Panc1 (cell line): Measurements from ENCODE around the gene NEK6. TPM values are rescaled to one million over a fixed set of nuclear protein-coding genes. Genes with fewer than 3 reads are reported as not detected.

Source experiments
- ATAC-seq: fragments of 200-7000 bp; cut with Tn5 transposase; 2 replicates; pipeline ENCODE4 v1.9.1; 2020; ENCODE audit warnings: mild to moderate bottlenecking, moderate library complexity
- BruUV-seq: library from RNA; stranded (reverse); fragments of 400-500 nt; replicated peaks from 2 replicates; lab custom pipeline; 2021; lab: Mats Ljungman, UMichigan
- CTCF ChIA-PET: fragments of 300-600 bp; sonication (Branson Sonifier 250); formaldehyde crosslinking; loops from one replicate; lab custom pipeline; 2022; ENCODE audit warnings: antibody characterized with exemption; lab: Charles Lee
- POLR2A ChIA-PET: fragments of 300-600 bp; sonication (Branson Sonifier 250); formaldehyde crosslinking; loops from one replicate; lab custom pipeline; 2022; ENCODE audit warnings: antibody characterized with exemption; lab: Charles Lee
- DNase-seq: peaks from one replicate; pipeline ENCODE4 v3.0.0-alpha.2; 2010; ENCODE audit warnings: low read depth, low spot score
- H3K27ac ChIP-seq: 2 replicates; pipeline ENCODE4 v1.5.1; 2011; ENCODE audit warnings: mild to moderate bottlenecking, low read length, inconsistent platforms
- H3K27me3 ChIP-seq: fragments of 200-500 bp; sonication (Bioruptor generic); 2 replicates; pipeline ENCODE4 v1.6.0; 2014; ENCODE audit warnings: low read length, inconsistent platforms; ENCODE audit not compliant: control insufficient read depth, insufficient read depth
- H3K36me3 ChIP-seq: fragments of 200-500 bp; sonication (Bioruptor generic); 2 replicates; pipeline ENCODE4 v1.5.1; 2014; ENCODE audit warnings: inconsistent platforms, mild to moderate bottlenecking, low read length, moderate library complexity; ENCODE audit not compliant: control insufficient read depth, insufficient read depth
- H3K4me1 ChIP-seq: 2 replicates; pipeline ENCODE4 v1.5.1; 2011; ENCODE audit warnings: inconsistent platforms, mild to moderate bottlenecking, low read length, moderate library complexity; ENCODE audit not compliant: control insufficient read depth, insufficient read depth
- H3K4me3 ChIP-seq, 2 experiments: 2 replicates each; pipeline ENCODE4 v1.5.1; 2011 to 2012; ENCODE audit warnings: low read depth in 2 of 2, low read length in 2 of 2, mild to moderate bottlenecking in 2 of 2, inconsistent platforms in 1 of 2, moderate library complexity in 1 of 2
- H3K9me3 ChIP-seq: fragments of 200-500 bp; sonication (Bioruptor generic); 2 replicates; pipeline ENCODE4 v1.5.1; 2014; ENCODE audit warnings: low read depth, mild to moderate bottlenecking, inconsistent platforms, low read length, moderate library complexity; ENCODE audit not compliant: control insufficient read depth, insufficient read depth
- CTCF ChIP-seq: fragments of 450-650 bp; IDR thresholded peaks from 2 replicates; pipeline ENCODE4 v1.5.1; 2017; ENCODE audit warnings: mild to moderate bottlenecking
- POLR2AphosphoS5 ChIP-seq: IDR thresholded peaks from 2 replicates; pipeline ENCODE4 v1.6.1; 2012; ENCODE audit warnings: mild to moderate bottlenecking, low read depth, low read length, moderate library complexity
- REST ChIP-seq, 2 experiments: IDR thresholded peaks; 2 replicates each; pipeline ENCODE4 v1.6.1; 2011 to 2012; ENCODE audit warnings: low read depth in 2 of 2, control low read depth in 1 of 2, low read length in 1 of 2, mild to moderate bottlenecking in 1 of 2, moderate library complexity in 1 of 2; ENCODE audit not compliant: insufficient read depth in 1 of 2
- SIN3A ChIP-seq: IDR thresholded peaks from 2 replicates; pipeline ENCODE4 v1.6.1; 2012; ENCODE audit warnings: low read depth, mild to moderate bottlenecking, low read length, moderate library complexity, borderline replicate concordance; ENCODE audit not compliant: insufficient read depth
- TCF7L2 ChIP-seq: IDR thresholded peaks from 2 replicates; pipeline ENCODE4 v1.6.1; 2011; ENCODE audit warnings: mild to moderate bottlenecking, low read depth, low read length, inconsistent platforms
- in situ Hi-C: cut with HindIII; loops from 2 replicates; pipeline ENCODE4 v1.10.0; 2016; ENCODE audit warnings: low sequenced_read_pairs, low pct_unique_long_range_greater_than_20kb
- intact Hi-C: fragments of 100-400 bp; cut with micrococcal nuclease; formaldehyde crosslinking; loops from one replicate; pipeline ENCODE4 v1.10.0; 2022; ENCODE audit not compliant: unreplicated experiment
- total RNA-seq: library from RNA; stranded (reverse); gene quantifications from one replicate; pipeline ENCODE4 v1.2.1, GENCODE V29; 2021; ENCODE audit not compliant: unreplicated experiment

NEK6 gene
- total RNA-seq, 1 experiment from 2014 or later: 56.3 TPM

- POLR2A ChIA-PET: no interaction called here
- Histone ChIP-seq H3K4me3 (no peak overlapping the region), H3K9me3 (no peaks in the 10 kb centered on the region), H3K27ac (no peak overlapping the region), H3K36me3 (peaks cover 2% of the 10 kb centered on the region), H3K4me1 (peaks cover 26% of the 10 kb centered on the region), H3K27me3 (no peaks in the 10 kb centered on the region)
- intact Hi-C loops: no loop called here
- no peak for DNase-seq
- CTCF ChIA-PET: no interaction called here
- no peak for TF ChIP-seq POLR2AphosphoS5
- TF ChIP-seq SIN3A: no peak
- no peak for TF ChIP-seq REST (IDR thresholded peaks at IDR 0.05; ENCODE audit: insufficient read depth in 1 of 2, low read depth in 2 of 2, low read length in 1 of 2)
- TF ChIP-seq CTCF: no peak
- no peak for TF ChIP-seq TCF7L2
- ATAC-seq: no peak
- no TSS peak for BruUV-seq
- in situ Hi-C loops: no loop called here
Observed at GRCh38 chr9:124345063-124345462, 87.3 kb downstream of the NEK6 start.

DNA sequence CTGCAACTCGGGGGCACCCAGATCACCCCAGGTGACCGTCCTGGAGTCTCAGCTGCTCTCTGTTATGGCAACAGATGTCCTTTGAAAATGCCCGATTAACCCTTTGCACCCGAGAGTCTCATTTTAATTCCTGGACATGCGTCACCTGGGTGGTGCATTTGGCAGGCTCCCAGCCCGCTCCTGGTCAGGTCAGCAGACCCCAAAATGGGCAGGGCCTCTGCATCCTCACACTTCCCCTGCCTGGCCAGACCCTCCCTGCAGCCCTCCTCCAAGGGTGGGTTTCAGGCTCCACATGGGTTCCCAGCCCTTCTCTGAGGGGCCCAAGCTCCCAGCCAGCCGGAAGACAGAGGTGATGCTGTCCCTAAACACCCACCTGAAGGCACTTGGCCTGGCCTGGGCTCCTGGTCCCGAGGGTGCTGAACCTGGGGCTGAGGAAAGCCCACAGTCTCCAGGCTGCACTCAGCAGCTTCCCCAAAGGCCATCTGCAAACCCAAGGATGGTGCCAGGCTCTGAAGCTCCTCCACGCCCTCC, 88.1 kb downstream of the NEK6 start:
- ATAC-seq (no peak), DNase-seq (no peak)
- ChIA-PET POLR2A (no interaction called here), CTCF (interaction anchor here (0.5 kb wide), 1 partner anchor 76 kb away, joined by 3 read pairs; no protein-coding TSS in a partner anchor)
- intact Hi-C loops: no loop called here
- Histone ChIP-seq H3K9me3 (no peaks in the 10 kb centered on the region), H3K36me3 (peaks cover 2% of the 10 kb centered on the region), H3K4me1 (peaks cover 26% of the 10 kb centered on the region), H3K27ac (no peak overlapping the region), H3K4me3 (no peak overlapping the region), H3K27me3 (no peaks in the 10 kb centered on the region)
- in situ Hi-C loops: no loop called here
- TF ChIP-seq SIN3A (no peak), POLR2AphosphoS5 (no peak), TCF7L2 (no peak), CTCF (no peak), REST (IDR thresholded peaks at IDR 0.05; ENCODE audit: insufficient read depth in 1 of 2, low read depth in 2 of 2, low read length in 1 of 2) (no peak)
- BruUV-seq: no TSS peak
